Liver (tissue), 9 donors: ENCODE data around the gene ZGPAT. TPM values are rescaled to one million over a fixed set of nuclear protein-coding genes. Genes with fewer than 3 reads are reported as not detected.

Source experiments
- DNase-seq: peaks from one replicate; pipeline ENCODE4 v3.0.0-alpha.2; 2017; ENCODE audit warnings: low spot score
- H3K27ac ChIP-seq, 2 donors: one replicate each; pipeline ENCODE4 v1.7.0; 2013; ENCODE audit warnings: inconsistent platforms in 2 of 2, low read length in 2 of 2, control low read depth in 1 of 2, low read depth in 1 of 2, mild to moderate bottlenecking in 1 of 2
- H3K27me3 ChIP-seq, 4 donors: one replicate each; pipeline versions ENCODE4 v1.6.1 to v1.7.0; 2013; ENCODE audit warnings: low read length in 3 of 4, inconsistent platforms in 1 of 4, mild to moderate bottlenecking in 1 of 4, moderate library complexity in 1 of 4; ENCODE audit not compliant: control insufficient read depth in 4 of 4, insufficient read depth in 4 of 4
- H3K36me3 ChIP-seq, 4 donors: one replicate each; pipeline versions ENCODE4 v1.6.1 to v1.7.0; 2013; ENCODE audit warnings: low read length in 3 of 4, mild to moderate bottlenecking in 3 of 4, low read depth in 1 of 4, moderate library complexity in 1 of 4; ENCODE audit not compliant: control insufficient read depth in 4 of 4, insufficient read depth in 3 of 4
- H3K4me1 ChIP-seq, 4 donors: one replicate each; pipeline versions ENCODE4 v1.6.1 to v1.7.0; 2013; ENCODE audit warnings: low read length in 3 of 4, mild to moderate bottlenecking in 3 of 4, moderate library complexity in 1 of 4; ENCODE audit not compliant: control insufficient read depth in 4 of 4, insufficient read depth in 4 of 4
- H3K4me3 ChIP-seq, 3 donors: one replicate each; pipeline versions ENCODE4 v1.6.1 to v1.7.0; 2013; ENCODE audit warnings: low read length in 3 of 3, control low read depth in 1 of 3, low read depth in 1 of 3, mild to moderate bottlenecking in 1 of 3
- H3K9ac ChIP-seq, 2 donors: one replicate each; pipeline ENCODE4 v1.7.0; 2013; ENCODE audit warnings: low read length in 2 of 2, mild to moderate bottlenecking in 2 of 2, moderate library complexity in 2 of 2, control low read depth in 1 of 2, low read depth in 1 of 2
- H3K9me3 ChIP-seq, 4 donors: one replicate each; pipeline versions ENCODE4 v1.6.1 to v1.7.0; 2013; ENCODE audit warnings: low read length in 3 of 4; ENCODE audit not compliant: control insufficient read depth in 4 of 4
- ATF3 ChIP-seq: IDR thresholded peaks from 2 replicates; pipeline ENCODE4 v1.6.1; 2016; ENCODE audit warnings: antibody characterized with exemption
- FOXA1 ChIP-seq: IDR thresholded peaks from 2 replicates; pipeline ENCODE4 v1.6.1; 2016; ENCODE audit warnings: antibody characterized with exemption
- GABPA ChIP-seq, 2 donors: IDR thresholded peaks in 1 of 2; conservative IDR thresholded peaks in 1 of 2; 2 replicates each; pipeline ENCODE4 v1.6.1; 2016; ENCODE audit warnings: antibody characterized with exemption in 2 of 2, mild to moderate bottlenecking in 1 of 2, moderate library complexity in 1 of 2
- HNF4A ChIP-seq, 2 donors: conservative IDR thresholded peaks; 2 replicates each; pipeline ENCODE4 v1.6.1; 2016; ENCODE audit warnings: antibody characterized with exemption in 2 of 2, mild to moderate bottlenecking in 2 of 2
- HNF4G ChIP-seq: IDR thresholded peaks from 2 replicates; pipeline ENCODE4 v1.6.1; 2016; ENCODE audit warnings: antibody characterized with exemption
- JUND ChIP-seq, 2 donors: IDR thresholded peaks; 2 replicates each; pipeline ENCODE4 v1.6.1; 2016; ENCODE audit warnings: antibody characterized with exemption in 2 of 2
- NR2F2 ChIP-seq: IDR thresholded peaks from 2 replicates; pipeline ENCODE4 v1.6.1; 2016; ENCODE audit warnings: antibody characterized with exemption
- SP1 ChIP-seq: IDR thresholded peaks from 2 replicates; pipeline ENCODE4 v1.6.1; 2018; ENCODE audit warnings: antibody characterized with exemption, mild to moderate bottlenecking
- TAF1 ChIP-seq: conservative IDR thresholded peaks from 2 replicates; pipeline ENCODE4 v1.6.1; 2016; ENCODE audit warnings: antibody characterized with exemption, mild to moderate bottlenecking
- ZBTB33 ChIP-seq: IDR thresholded peaks from 2 replicates; pipeline ENCODE4 v1.6.1; 2016; ENCODE audit warnings: antibody characterized with exemption
- WGBS: extraction: QIAGEN DNeasy Blood & Tissue Kit; methylation state at CpG from one replicate; pipeline ENCODE4 v1.1.7; 2013; 5-methylcytosine and 5-hydroxymethylcytosine counted together
- polyA plus RNA-seq, 2 donors: library from polyadenylated mRNA; stranded (reverse) in 1 of 2; unstranded in 1 of 2; fragments of 200-250 nt in 1 of 2; fragments of >200 nt in 1 of 2; fragmentation: Nextera tagmentation in 1 of 2; extraction: Ambion mirVana in 1 of 2; gene quantifications; one replicate each; pipeline versions ENCODE4 v1.2.1 to v1.2.3, GENCODE V29; 2013 to 2015
- total RNA-seq, 2 donors: library from RNA; depleted of rRNA; stranded (reverse); fragments of >200 nt; gene quantifications; one replicate each; pipeline ENCODE4 v1.2.3, GENCODE V29; 2014
- TF ChIP-seq, protein P1 (sequence below): IDR thresholded peaks from 2 replicates; pipeline ENCODE4 v1.6.1; 2016; ENCODE audit warnings: antibody characterized with exemption, mild to moderate bottlenecking
- TF ChIP-seq, protein P2 (sequence below): fragments of 150-350 bp; IDR thresholded peaks from 2 replicates; pipeline ENCODE4 v1.5.1; 2017; ENCODE audit warnings: improper control_type of control experiment, low read depth, low read length; ENCODE audit not compliant: missing input control
- TF ChIP-seq, protein P3 (sequence below): IDR thresholded peaks from 2 replicates; pipeline ENCODE4 v1.6.1; 2016; ENCODE audit warnings: antibody characterized with exemption
- donor health status: healthy.
- donor health status: healthy.
- donor health status: healthy.
- donor health status: healthy.
- donor health status: healthy.

ZGPAT gene
- total and polyA plus RNA-seq, 4 donors = 10.3 to 90.5 (median 20.5) TPM

- H3K4me1 ChIP-seq = peaks cover 8 to 38% (median 32%) of the 10 kb centered on the region in 4 donors
- no peak for DNase-seq
- no peaks in the 10 kb centered on the region for H3K27me3 ChIP-seq
- no peaks in the 10 kb centered on the region for H3K36me3 ChIP-seq
- TF ChIP-seq HNF4A (conservative IDR thresholded peaks at IDR 0.05) = peak in 1 of 2 donors; percentile 6
- TF ChIP-seq TAF1 = no peak
- H3K9ac ChIP-seq = no peak overlapping the region
- WGBS = 56% methylated on average over 25 of the region's 25 CpGs
- H3K27ac ChIP-seq = no peak overlapping the region
- H3K4me3 ChIP-seq = no peak overlapping the region
- no peaks in the 10 kb centered on the region for H3K9me3 ChIP-seq
Measured at GRCh38 chr20:63744574-63745423, 37.0 kb downstream of the ZGPAT start.

- no peak for TF ChIP-seq FOXA1
- TF ChIP-seq, protein P1, sequence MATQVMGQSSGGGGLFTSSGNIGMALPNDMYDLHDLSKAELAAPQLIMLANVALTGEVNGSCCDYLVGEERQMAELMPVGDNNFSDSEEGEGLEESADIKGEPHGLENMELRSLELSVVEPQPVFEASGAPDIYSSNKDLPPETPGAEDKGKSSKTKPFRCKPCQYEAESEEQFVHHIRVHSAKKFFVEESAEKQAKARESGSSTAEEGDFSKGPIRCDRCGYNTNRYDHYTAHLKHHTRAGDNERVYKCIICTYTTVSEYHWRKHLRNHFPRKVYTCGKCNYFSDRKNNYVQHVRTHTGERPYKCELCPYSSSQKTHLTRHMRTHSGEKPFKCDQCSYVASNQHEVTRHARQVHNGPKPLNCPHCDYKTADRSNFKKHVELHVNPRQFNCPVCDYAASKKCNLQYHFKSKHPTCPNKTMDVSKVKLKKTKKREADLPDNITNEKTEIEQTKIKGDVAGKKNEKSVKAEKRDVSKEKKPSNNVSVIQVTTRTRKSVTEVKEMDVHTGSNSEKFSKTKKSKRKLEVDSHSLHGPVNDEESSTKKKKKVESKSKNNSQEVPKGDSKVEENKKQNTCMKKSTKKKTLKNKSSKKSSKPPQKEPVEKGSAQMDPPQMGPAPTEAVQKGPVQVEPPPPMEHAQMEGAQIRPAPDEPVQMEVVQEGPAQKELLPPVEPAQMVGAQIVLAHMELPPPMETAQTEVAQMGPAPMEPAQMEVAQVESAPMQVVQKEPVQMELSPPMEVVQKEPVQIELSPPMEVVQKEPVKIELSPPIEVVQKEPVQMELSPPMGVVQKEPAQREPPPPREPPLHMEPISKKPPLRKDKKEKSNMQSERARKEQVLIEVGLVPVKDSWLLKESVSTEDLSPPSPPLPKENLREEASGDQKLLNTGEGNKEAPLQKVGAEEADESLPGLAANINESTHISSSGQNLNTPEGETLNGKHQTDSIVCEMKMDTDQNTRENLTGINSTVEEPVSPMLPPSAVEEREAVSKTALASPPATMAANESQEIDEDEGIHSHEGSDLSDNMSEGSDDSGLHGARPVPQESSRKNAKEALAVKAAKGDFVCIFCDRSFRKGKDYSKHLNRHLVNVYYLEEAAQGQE = no peak
- no peak for TF ChIP-seq HNF4G
- no peaks in the 10 kb centered on the region for H3K27me3 ChIP-seq
- DNase-seq = no peak
- peaks cover 8 to 37% (median 31%) of the 10 kb centered on the region in 4 donors for H3K4me1 ChIP-seq
- H3K4me3 ChIP-seq = no peak overlapping the region
- WGBS = 85% methylated on average over 15 of the region's 15 CpGs
- no peak overlapping the region for H3K9ac ChIP-seq
- H3K36me3 ChIP-seq = no peaks in the 10 kb centered on the region
- no peaks in the 10 kb centered on the region for H3K9me3 ChIP-seq
- H3K27ac ChIP-seq = no peak overlapping the region
Measured at GRCh38 chr20:63745424-63745805, 37.6 kb downstream of the ZGPAT start.

DNA sequence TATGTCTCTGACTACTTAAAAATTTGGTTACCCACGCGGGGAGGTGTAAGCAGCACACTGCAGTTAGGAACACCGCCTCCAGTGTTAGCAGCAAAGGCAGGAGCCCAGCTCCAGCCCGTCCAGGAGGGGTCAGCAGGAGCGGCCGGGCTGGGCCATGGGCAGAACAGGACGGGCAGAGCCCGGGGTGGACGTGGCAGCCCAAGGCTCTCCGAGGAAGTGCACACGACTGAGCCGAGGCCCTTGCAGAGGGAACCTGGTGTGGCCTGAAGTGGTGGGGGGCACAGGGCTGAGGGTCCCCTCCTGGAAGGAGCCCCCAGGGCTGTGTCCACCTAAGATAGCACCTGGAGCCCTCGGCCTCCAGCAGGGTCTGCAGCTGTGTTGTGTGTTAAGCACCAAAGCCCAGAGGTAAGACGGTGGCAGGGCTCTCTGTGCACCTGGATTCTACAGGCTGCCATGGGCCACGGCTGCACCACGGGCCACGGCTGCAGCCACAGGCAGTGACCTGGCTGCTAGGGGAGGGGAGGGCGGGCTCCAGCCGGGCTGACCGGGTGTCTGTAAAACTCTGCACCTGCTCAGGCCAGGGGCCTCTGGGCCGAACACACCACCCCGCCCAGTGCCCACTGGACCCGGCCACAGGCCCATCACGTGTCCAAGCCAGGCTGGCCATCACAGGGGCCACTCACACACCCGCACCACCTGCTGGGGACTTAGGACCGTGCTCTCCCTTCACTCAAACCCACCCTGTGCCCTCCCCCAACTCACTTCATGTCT is 38.3 kb downstream of the ZGPAT start:
- no peaks in the 10 kb centered on the region for H3K9me3 ChIP-seq
- H3K27me3 ChIP-seq = no peaks in the 10 kb centered on the region
- no peak overlapping the region for H3K4me3 ChIP-seq
- 82% methylated on average over 26 of the region's 26 CpGs for WGBS
- H3K27ac ChIP-seq = no peak overlapping the region
- no peak for DNase-seq
- H3K9ac ChIP-seq = no peak overlapping the region
- H3K36me3 ChIP-seq = no peaks in the 10 kb centered on the region
- peaks cover 8 to 32% (median 25%) of the 10 kb centered on the region in 4 donors for H3K4me1 ChIP-seq
- no peak for TF ChIP-seq HNF4G
- TF ChIP-seq, protein P2, sequence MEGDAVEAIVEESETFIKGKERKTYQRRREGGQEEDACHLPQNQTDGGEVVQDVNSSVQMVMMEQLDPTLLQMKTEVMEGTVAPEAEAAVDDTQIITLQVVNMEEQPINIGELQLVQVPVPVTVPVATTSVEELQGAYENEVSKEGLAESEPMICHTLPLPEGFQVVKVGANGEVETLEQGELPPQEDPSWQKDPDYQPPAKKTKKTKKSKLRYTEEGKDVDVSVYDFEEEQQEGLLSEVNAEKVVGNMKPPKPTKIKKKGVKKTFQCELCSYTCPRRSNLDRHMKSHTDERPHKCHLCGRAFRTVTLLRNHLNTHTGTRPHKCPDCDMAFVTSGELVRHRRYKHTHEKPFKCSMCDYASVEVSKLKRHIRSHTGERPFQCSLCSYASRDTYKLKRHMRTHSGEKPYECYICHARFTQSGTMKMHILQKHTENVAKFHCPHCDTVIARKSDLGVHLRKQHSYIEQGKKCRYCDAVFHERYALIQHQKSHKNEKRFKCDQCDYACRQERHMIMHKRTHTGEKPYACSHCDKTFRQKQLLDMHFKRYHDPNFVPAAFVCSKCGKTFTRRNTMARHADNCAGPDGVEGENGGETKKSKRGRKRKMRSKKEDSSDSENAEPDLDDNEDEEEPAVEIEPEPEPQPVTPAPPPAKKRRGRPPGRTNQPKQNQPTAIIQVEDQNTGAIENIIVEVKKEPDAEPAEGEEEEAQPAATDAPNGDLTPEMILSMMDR = no peak
- no peak for TF ChIP-seq GABPA (IDR thresholded peaks at IDR 0.05 in 1 of 2, conservative IDR thresholded peaks at IDR 0.05 in 1 of 2)
- TF ChIP-seq, protein P1 = no peak
- no peak for TF ChIP-seq ZBTB33
- no peak for TF ChIP-seq ATF3
- TF ChIP-seq, protein P3, sequence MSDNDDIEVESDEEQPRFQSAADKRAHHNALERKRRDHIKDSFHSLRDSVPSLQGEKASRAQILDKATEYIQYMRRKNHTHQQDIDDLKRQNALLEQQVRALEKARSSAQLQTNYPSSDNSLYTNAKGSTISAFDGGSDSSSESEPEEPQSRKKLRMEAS = no peak
- TF ChIP-seq SP1 = no peak
- TF ChIP-seq JUND (IDR thresholded peaks at IDR 0.05) = no peak
- TF ChIP-seq HNF4A (conservative IDR thresholded peaks at IDR 0.05) = no peak
- no peak for TF ChIP-seq NR2F2
